Glutamatergic neuron (in vitro differentiated cells): ENCODE data around the gene TUBA1B. TPM values are rescaled to one million over a fixed set of nuclear protein-coding genes. Genes with fewer than 3 reads are reported as not detected.

ENCODE experiments used
- DNase-seq: peaks from one replicate; pipeline ENCODE4 v3.0.0; 2022
- H3K27ac Mint-ChIP-seq: one replicate; pipeline ENCODE4 v1.8.0; 2020; ENCODE audit warnings: mild to moderate bottlenecking, mixed read lengths, inconsistent platforms; ENCODE audit not compliant: unreplicated experiment
- H3K27me3 Mint-ChIP-seq: one replicate; pipeline ENCODE4 v1.8.0; 2020; ENCODE audit warnings: mild to moderate bottlenecking, moderate library complexity, mixed read lengths, inconsistent platforms; ENCODE audit not compliant: unreplicated experiment
- H3K36me3 Mint-ChIP-seq: one replicate; pipeline ENCODE4 v1.8.0; 2020; ENCODE audit warnings: mild to moderate bottlenecking, mixed read lengths, inconsistent platforms; ENCODE audit not compliant: unreplicated experiment
- H3K4me1 Mint-ChIP-seq: one replicate; pipeline ENCODE4 v1.8.0; 2020; ENCODE audit warnings: mild to moderate bottlenecking, low read depth, mixed read lengths, inconsistent platforms; ENCODE audit not compliant: unreplicated experiment
- H3K4me3 Mint-ChIP-seq: one replicate; pipeline ENCODE4 v1.8.0; 2020; ENCODE audit warnings: mild to moderate bottlenecking, mixed read lengths, inconsistent platforms; ENCODE audit not compliant: unreplicated experiment
- H3K9me3 Mint-ChIP-seq: one replicate; pipeline ENCODE4 v1.8.0; 2020; ENCODE audit warnings: mild to moderate bottlenecking, moderate library complexity, mixed read lengths, inconsistent platforms; ENCODE audit not compliant: unreplicated experiment
- CTCF ChIP-seq: fragments of 200-600 bp; sonication (generic); IDR thresholded peaks from one replicate; pipeline ENCODE4 v1.5.0; 2021; ENCODE audit not compliant: partially characterized antibody, unreplicated experiment
- total RNA-seq: library from RNA; stranded (reverse); fragmentation: NEBNext Ultra II Directional; extraction: Animal tissue kit (Norgen Biotek cat#: 25700); gene quantifications from one replicate; pipeline ENCODE4 v1.2.1, GENCODE V29; 2021; ENCODE audit not compliant: unreplicated experiment

Gene TUBA1B
- total RNA-seq, 1 donor from 2014 or later = 924 TPM

GRCh38 chr12:49089821-49090773 is 41.1 kb downstream of the TUBA1B start:
- Mint-ChIP-seq H3K4me1 (peaks cover 5% of the 10 kb centered on the region), H3K27me3 (peaks cover 23% of the 10 kb centered on the region), H3K4me3 (peak overlapping the region; percentile 83), H3K36me3 (peaks cover 2% of the 10 kb centered on the region), H3K9me3 (peaks cover 12% of the 10 kb centered on the region), H3K27ac (no peak overlapping the region)
- DNase-seq = peak; percentile 61
- TF ChIP-seq CTCF = no peak

- H3K27ac Mint-ChIP-seq = no peak overlapping the region
- no peaks in the 10 kb centered on the region for H3K36me3 Mint-ChIP-seq
- no peak for DNase-seq
These were observed 42.3 kb downstream of the TUBA1B start for GRCh38 chr12:49088932-49089330.

DNA sequence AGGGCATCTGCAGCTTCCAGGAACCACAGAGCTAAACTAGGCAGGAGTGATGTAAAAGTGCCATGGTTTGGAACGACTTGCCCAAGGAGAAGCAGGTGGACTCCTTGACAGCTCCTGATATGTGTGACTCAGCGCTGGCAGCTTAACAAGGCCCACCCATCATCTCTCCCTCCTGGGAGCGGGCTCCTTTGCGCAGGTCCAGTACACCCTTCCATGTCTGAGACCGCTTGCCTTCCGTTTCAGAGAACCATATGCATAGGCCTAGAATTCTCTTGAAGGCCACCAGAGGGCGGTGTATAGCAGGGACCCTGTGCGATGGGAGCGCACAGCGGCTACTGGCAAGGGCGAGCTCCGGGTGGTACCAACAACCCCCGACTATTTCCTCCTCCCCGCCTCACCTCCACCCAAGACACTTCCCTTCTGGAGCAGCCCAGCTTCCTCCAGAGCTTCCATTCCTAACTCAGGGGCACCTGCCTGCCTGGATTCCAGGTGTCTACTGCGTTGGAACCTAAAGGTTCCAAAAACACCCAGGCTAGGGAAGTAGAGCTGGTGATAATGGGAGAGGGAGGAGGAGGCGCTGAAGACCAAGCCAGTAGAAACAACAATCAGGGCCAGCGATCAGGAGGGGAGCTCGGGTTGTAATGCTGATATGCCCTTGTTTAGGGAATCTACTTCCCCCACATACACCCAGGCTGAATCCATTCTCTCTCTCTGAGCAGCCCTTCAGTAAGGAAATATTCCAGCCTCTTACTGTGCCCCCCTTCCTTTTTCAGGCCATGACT is 42.9 kb downstream of the TUBA1B start:
- H3K36me3 Mint-ChIP-seq = no peaks in the 10 kb centered on the region
- peak; percentile 73 for DNase-seq
- peak; percentile 87 for TF ChIP-seq CTCF
- H3K9me3 Mint-ChIP-seq = peaks cover 5% of the 10 kb centered on the region
- peak overlapping the region; percentile 49 for H3K4me3 Mint-ChIP-seq
- H3K27me3 Mint-ChIP-seq = peaks cover 16% of the 10 kb centered on the region
- H3K4me1 Mint-ChIP-seq = peaks cover 3% of the 10 kb centered on the region
- no peak overlapping the region for H3K27ac Mint-ChIP-seq

More at GRCh38 chr12:49088932-49089330, 42.3 kb downstream of the TUBA1B start:
- H3K27me3 Mint-ChIP-seq = peaks cover 20% of the 10 kb centered on the region
- TF ChIP-seq CTCF = no peak
- H3K9me3 Mint-ChIP-seq = peaks cover 10% of the 10 kb centered on the region
- H3K4me3 Mint-ChIP-seq = no peak overlapping the region
- H3K4me1 Mint-ChIP-seq = peaks cover 3% of the 10 kb centered on the region

GRCh38 chr12:49086116-49086515 is 45.1 kb downstream of the TUBA1B start:
- peaks cover 4% of the 10 kb centered on the region for H3K9me3 Mint-ChIP-seq
- H3K4me3 Mint-ChIP-seq = no peak overlapping the region
- H3K4me1 Mint-ChIP-seq = peaks cover 3% of the 10 kb centered on the region
- no peaks in the 10 kb centered on the region for H3K36me3 Mint-ChIP-seq
- peaks cover 13% of the 10 kb centered on the region for H3K27me3 Mint-ChIP-seq
- no peak overlapping the region for H3K27ac Mint-ChIP-seq
- no peak for TF ChIP-seq CTCF
- no peak for DNase-seq
